CD4-positive, alpha-beta T cell (primary cell): ENCODE results near the gene LEF1. TPM values are rescaled to one million over a fixed set of nuclear protein-coding genes. Genes with fewer than 3 reads are reported as not detected.

Experiments used
- ATAC-seq: fragments of 200-7000 bp; cut with Tn5 transposase; one replicate; pipeline ENCODE4 v1.10.0; 2022; ENCODE audit warnings: mild to moderate bottlenecking; ENCODE audit not compliant: poor library complexity
- CTCF ChIA-PET: fragments of 350-600 bp; sonication (Branson Sonifier 250); formaldehyde crosslinking; loops from one replicate; lab custom pipeline; 2021; ENCODE audit warnings: antibody characterized with exemption, inconsistent platforms; lab: Charles Lee
- POLR2A ChIA-PET: fragments of 350-600 bp; sonication (Branson Sonifier 250); formaldehyde crosslinking; loops from one replicate; lab custom pipeline; 2021; ENCODE audit warnings: antibody characterized with exemption, inconsistent platforms; lab: Charles Lee
- DNase-seq, 14 experiments: peaks; one replicate each; pipeline ENCODE4 v3.0.0-alpha.2; 2013 to 2020; ENCODE audit warnings: mixed read lengths in 2 of 14
- H3K27ac ChIP-seq, 2 donors: one replicate each; pipeline versions ENCODE4 v1.5.1 to v1.7.0; 2013; ENCODE audit warnings: low read length in 2 of 2, low read depth in 1 of 2, mild to moderate bottlenecking in 1 of 2
- H3K27me3 ChIP-seq, 2 experiments: 1 replicate in 1 of 2; 2 replicates in 1 of 2; pipeline versions ENCODE4 v1.6.1 to v1.7.0; 2013; ENCODE audit warnings: low read length in 2 of 2, control low read depth in 1 of 2, mild to moderate bottlenecking in 1 of 2, moderate library complexity in 1 of 2; ENCODE audit not compliant: insufficient read depth in 2 of 2, control insufficient read depth in 1 of 2
- H3K36me3 ChIP-seq: one replicate; pipeline ENCODE4 v1.6.1; 2013; ENCODE audit warnings: low read length, control low read depth; ENCODE audit not compliant: insufficient read depth
- H3K4me1 ChIP-seq: one replicate; pipeline ENCODE4 v1.6.1; 2013; ENCODE audit warnings: low read length, control low read depth; ENCODE audit not compliant: insufficient read depth
- H3K4me3 ChIP-seq: one replicate; pipeline ENCODE4 v1.5.1; 2013; ENCODE audit warnings: mild to moderate bottlenecking, low read length, moderate library complexity
- H3K9me3 ChIP-seq, 2 experiments: 1 replicate in 1 of 2; 2 replicates in 1 of 2; pipeline versions ENCODE4 v1.6.1 to v1.7.0; 2013; ENCODE audit warnings: low read length in 2 of 2, mild to moderate bottlenecking in 2 of 2, control low read depth in 1 of 2, moderate library complexity in 1 of 2; ENCODE audit not compliant: control insufficient read depth in 1 of 2, insufficient read depth in 1 of 2
- H3K27ac Mint-ChIP-seq: one replicate; pipeline ENCODE4 v1.8.0; 2020; ENCODE audit warnings: mixed read lengths
- H3K27me3 Mint-ChIP-seq: one replicate; pipeline ENCODE4 v1.8.0; 2021; ENCODE audit warnings: mixed read lengths
- H3K36me3 Mint-ChIP-seq: one replicate; pipeline ENCODE4 v1.8.0; 2021; ENCODE audit warnings: low read depth, mixed read lengths
- H3K4me1 Mint-ChIP-seq: one replicate; pipeline ENCODE4 v1.8.0; 2021; ENCODE audit warnings: low read depth, mixed read lengths
- H3K4me3 Mint-ChIP-seq: one replicate; pipeline ENCODE4 v1.8.0; 2020; ENCODE audit warnings: mild to moderate bottlenecking, mixed read lengths
- H3K9me3 Mint-ChIP-seq: one replicate; pipeline ENCODE4 v1.8.0; 2020; ENCODE audit warnings: mixed read lengths
- CTCF ChIP-seq: fragments of 200-600 bp; IDR thresholded peaks from one replicate; pipeline ENCODE4 v1.8.0; 2022; ENCODE audit warnings: antibody characterized with exemption, mild to moderate bottlenecking
- intact Hi-C, 2 experiments: fragments of 100-400 bp; cut with DNase I in 1 of 2; cut with micrococcal nuclease in 1 of 2; formaldehyde crosslinking; loops; one replicate each; pipeline versions ENCODE4 v1.15.1 to v1.9.0; 2023 to 2025; cut with DNase I, micrococcal nuclease
- total RNA-seq, 174 experiments: library from RNA in 2 of 174; stranded (reverse) in 2 of 174; gene quantifications; one replicate each; pipeline ENCODE4 v1.2.3 and lab custom pipeline; 2021 to 2026

Gene LEF1
- total RNA-seq, 2 experiments from 2014 or later, result 409 to 438 TPM

GRCh38 chr4:108099838-108100237, 68.9 kb downstream of the LEF1 start:
- H3K27ac ChIP-seq, result no peak overlapping the region
- Mint-ChIP-seq H3K27me3 (no peaks in the 10 kb centered on the region), H3K36me3 (peaks cover 96% of the 10 kb centered on the region), H3K27ac (peak overlapping the region; percentile 92), H3K4me3 (peak overlapping the region; percentile 13), H3K4me1 (peaks cover 97% of the 10 kb centered on the region), H3K9me3 (no peaks in the 10 kb centered on the region)
- intact Hi-C loops, result loop anchor here in 1 of 2 experiments (1.0 to 5.0 kb wide), 2 partner anchors 10 to 32 kb away; no protein-coding TSS in a partner anchor
- H3K4me1 ChIP-seq, result peaks cover 31% of the 10 kb centered on the region
- no peak for TF ChIP-seq CTCF
- ChIA-PET CTCF (interaction anchor here (0.9 to 2.1 kb wide), 5 partner anchors 8 to 34 kb away, joined by 3 to 5 read pairs (median 4); no protein-coding TSS in a partner anchor), POLR2A (interaction anchor here (0.9 to 7.6 kb wide), 10 partner anchors 8 to 69 kb away, joined by 3 to 81 read pairs (median 6); partner anchors contain the start of gene LEF1)
- H3K27me3 ChIP-seq, result no peaks in the 10 kb centered on the region
- ATAC-seq, result no peak
- DNase-seq, result no peak
- H3K36me3 ChIP-seq, result peaks cover 46% of the 10 kb centered on the region
- H3K4me3 ChIP-seq, result no peak overlapping the region
- H3K9me3 ChIP-seq, result no peaks in the 10 kb centered on the region

DNA sequence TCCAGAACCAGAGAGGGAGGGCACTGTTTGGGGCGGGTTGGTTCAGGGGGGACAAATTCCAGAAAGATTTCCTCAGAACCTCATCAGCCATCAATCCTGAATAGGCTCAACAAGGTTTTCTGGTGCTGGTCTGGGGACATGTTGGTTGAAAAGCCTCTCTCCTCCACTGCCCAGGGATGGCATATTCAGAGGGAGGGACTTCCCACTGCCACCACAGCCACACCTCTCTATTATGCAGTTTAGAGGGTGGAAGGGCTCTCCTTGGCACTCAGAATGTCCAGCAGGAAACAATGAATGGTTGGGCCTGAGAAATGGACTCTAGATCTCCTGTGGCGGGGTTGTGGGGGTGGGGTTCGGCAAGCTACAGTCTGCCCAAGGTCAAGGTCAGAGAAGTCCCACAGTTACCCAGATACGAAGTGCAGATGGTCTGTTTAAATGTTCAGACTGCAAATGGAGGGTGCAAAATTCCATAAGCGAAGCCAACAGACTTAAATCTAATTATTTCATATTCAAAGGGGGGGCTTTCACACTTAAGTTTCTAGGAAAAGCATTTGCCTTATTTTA, 70.7 kb downstream of the LEF1 start:
- Histone ChIP-seq H3K36me3 (peaks cover 54% of the 10 kb centered on the region), H3K27me3 (no peaks in the 10 kb centered on the region), H3K27ac (no peak overlapping the region), H3K4me1 (peaks cover 40% of the 10 kb centered on the region), H3K4me3 (no peak overlapping the region), H3K9me3 (no peaks in the 10 kb centered on the region)
- intact Hi-C loops, result loop anchor here in 1 of 2 experiments (1.0 to 5.0 kb wide), 2 partner anchors 10 to 34 kb away; no protein-coding TSS in a partner anchor
- POLR2A ChIA-PET, result interaction anchor here (1.4 to 7.6 kb wide), 8 partner anchors 10 to 68 kb away, joined by 3 to 81 read pairs (median 6); no protein-coding TSS in a partner anchor
- H3K36me3 Mint-ChIP-seq, result peaks cover 96% of the 10 kb centered on the region
- CTCF ChIA-PET, result interaction anchor here (0.7 to 1.2 kb wide), 3 partner anchors 9 to 17 kb away, joined by 3 read pairs; no protein-coding TSS in a partner anchor
- DNase-seq, result no peak
- H3K27ac Mint-ChIP-seq, result peak overlapping the region; percentile 92
- H3K9me3 Mint-ChIP-seq, result no peaks in the 10 kb centered on the region
- H3K4me1 Mint-ChIP-seq, result peaks cover 97% of the 10 kb centered on the region
- no peaks in the 10 kb centered on the region for H3K27me3 Mint-ChIP-seq
- peak; percentile 18 for ATAC-seq
- no peak for TF ChIP-seq CTCF
- H3K4me3 Mint-ChIP-seq, result peak overlapping the region; percentile 47

DNA sequence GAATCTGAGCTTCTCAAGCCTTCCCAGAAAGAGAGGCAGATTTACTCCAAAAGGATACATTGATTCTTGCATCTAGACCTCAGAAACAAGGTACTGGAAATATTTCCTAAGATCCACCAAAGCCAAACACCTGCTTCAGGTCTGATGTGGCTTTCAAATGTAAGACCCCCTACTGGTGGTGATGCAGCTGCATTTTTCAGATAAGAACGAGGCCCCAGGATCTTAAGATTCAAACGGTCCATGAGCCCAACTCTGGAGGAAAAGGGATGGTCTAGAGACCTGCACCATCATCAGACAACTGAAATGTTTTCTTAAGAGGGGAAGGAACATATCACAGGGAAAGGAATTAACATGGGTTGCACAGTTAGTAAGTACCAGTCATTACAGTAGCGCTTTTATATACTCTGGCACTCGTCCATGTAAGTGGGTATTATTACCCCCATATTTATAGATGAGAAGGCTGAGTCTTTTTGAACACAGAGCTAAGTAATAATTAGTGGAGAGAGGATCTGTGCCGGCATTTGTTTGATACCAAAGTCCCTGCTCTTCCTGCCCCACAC, 73.7 kb downstream of the LEF1 start:
- Histone ChIP-seq H3K36me3 (peaks cover 44% of the 10 kb centered on the region), H3K27me3 (no peaks in the 10 kb centered on the region), H3K27ac (no peak overlapping the region), H3K4me3 (no peak overlapping the region), H3K4me1 (peaks cover 32% of the 10 kb centered on the region), H3K9me3 (no peaks in the 10 kb centered on the region)
- intact Hi-C loops, result loop anchor here in 1 of 2 experiments (5.0 kb wide), 1 partner anchor 37 kb away; no protein-coding TSS in a partner anchor
- POLR2A ChIA-PET, result interaction anchor here (1.0 to 7.5 kb wide), 5 partner anchors 7 to 42 kb away, joined by 3 to 44 read pairs (median 8); no protein-coding TSS in a partner anchor
- Mint-ChIP-seq H3K9me3 (no peaks in the 10 kb centered on the region), H3K4me3 (peak overlapping the region; percentile 67), H3K27ac (peak overlapping the region; percentile 92), H3K4me1 (peaks cover 94% of the 10 kb centered on the region), H3K27me3 (no peaks in the 10 kb centered on the region), H3K36me3 (peaks cover 90% of the 10 kb centered on the region)
- DNase-seq (no peak), ATAC-seq (peak; percentile 44)
- no peak for TF ChIP-seq CTCF
- CTCF ChIA-PET, result interaction anchor here (0.9 to 1.8 kb wide), 4 partner anchors 28 to 65 kb away, joined by 3 to 7 read pairs (median 4); no protein-coding TSS in a partner anchor
